Activated naive CD8-positive, alpha-beta T cell treated with anti-CD3 and anti-CD28 coated beads for 36 hours (primary cell): ENCODE measurements around the gene EZH2. TPM values are rescaled to one million over a fixed set of nuclear protein-coding genes. Genes with fewer than 3 reads are reported as not detected.
A peak's percentile ranks its signal among the peaks of the same experiment; 100 is the strongest.

Source experiments
- DNase-seq: peaks from one replicate; pipeline ENCODE4 v3.0.0; 2021
- H3K27ac Mint-ChIP-seq: one replicate; pipeline ENCODE4 v1.8.0; 2022; ENCODE audit warnings: mild to moderate bottlenecking, moderate library complexity, mixed read lengths
- H3K27me3 Mint-ChIP-seq: one replicate; pipeline ENCODE4 v1.8.0; 2022; ENCODE audit warnings: mild to moderate bottlenecking, mixed read lengths
- H3K36me3 Mint-ChIP-seq: one replicate; pipeline ENCODE4 v1.8.0; 2021; ENCODE audit warnings: mild to moderate bottlenecking, mixed read lengths
- H3K4me1 Mint-ChIP-seq: one replicate; pipeline ENCODE4 v1.8.0; 2021; ENCODE audit warnings: mixed read lengths
- H3K4me3 Mint-ChIP-seq: one replicate; pipeline ENCODE4 v1.8.0; 2022; ENCODE audit warnings: mild to moderate bottlenecking, moderate library complexity, mixed read lengths
- H3K9me3 Mint-ChIP-seq: one replicate; pipeline ENCODE4 v1.8.0; 2022; ENCODE audit warnings: mixed read lengths
- total RNA-seq, 2 experiments: library from RNA; stranded (reverse); gene quantifications; one replicate each; pipeline ENCODE4 v1.2.3, GENCODE V29; 2021

The EZH2 gene
- total RNA-seq, 2 experiments from 2014 or later = 109 to 111 TPM

- Mint-ChIP-seq H3K36me3 (peaks cover 4% of the 10 kb centered on the region), H3K27me3 (no peaks in the 10 kb centered on the region), H3K4me3 (peak overlapping the region; percentile 61), H3K9me3 (no peaks in the 10 kb centered on the region), H3K4me1 (peaks cover 68% of the 10 kb centered on the region), H3K27ac (peak overlapping the region; percentile 99)
- no peak for DNase-seq
Measured at GRCh38 chr7:148912151-148912550, 28.1 kb upstream of the EZH2 start.

- no peaks in the 10 kb centered on the region for H3K27me3 Mint-ChIP-seq
- peaks cover 65% of the 10 kb centered on the region for H3K4me1 Mint-ChIP-seq
- peak; percentile 19 for DNase-seq
- H3K36me3 Mint-ChIP-seq = peaks cover 4% of the 10 kb centered on the region
- peak overlapping the region; percentile 99 for H3K27ac Mint-ChIP-seq
- H3K9me3 Mint-ChIP-seq = no peaks in the 10 kb centered on the region
- peak overlapping the region; percentile 5 for H3K4me3 Mint-ChIP-seq
Measured at GRCh38 chr7:148911626-148912025, 27.5 kb upstream of the EZH2 start.

GRCh38 chr7:148909568-148909967 lies 25.5 kb upstream of the EZH2 start:
- Mint-ChIP-seq H3K36me3 (no peaks in the 10 kb centered on the region), H3K27ac (peak overlapping the region; percentile 12), H3K27me3 (no peaks in the 10 kb centered on the region), H3K4me1 (peaks cover 50% of the 10 kb centered on the region), H3K4me3 (no peak overlapping the region), H3K9me3 (no peaks in the 10 kb centered on the region)
- DNase-seq = no peak

- H3K4me3 Mint-ChIP-seq = no peak overlapping the region
- H3K4me1 Mint-ChIP-seq = peaks cover 38% of the 10 kb centered on the region
- H3K9me3 Mint-ChIP-seq = no peaks in the 10 kb centered on the region
- no peaks in the 10 kb centered on the region for H3K27me3 Mint-ChIP-seq
- no peak overlapping the region for H3K27ac Mint-ChIP-seq
- H3K36me3 Mint-ChIP-seq = no peaks in the 10 kb centered on the region
- no peak for DNase-seq
Measured at GRCh38 chr7:148906707-148907498, 22.8 kb upstream of the EZH2 start.

- H3K9me3 Mint-ChIP-seq = no peaks in the 10 kb centered on the region
- no peaks in the 10 kb centered on the region for H3K36me3 Mint-ChIP-seq
- no peak overlapping the region for H3K4me3 Mint-ChIP-seq
- no peak for DNase-seq
- no peak overlapping the region for H3K27ac Mint-ChIP-seq
- H3K4me1 Mint-ChIP-seq = peaks cover 27% of the 10 kb centered on the region
- H3K27me3 Mint-ChIP-seq = no peaks in the 10 kb centered on the region
Measured at GRCh38 chr7:148905093-148905666, 21.1 kb upstream of the EZH2 start.

GRCh38 chr7:148903504-148903903 lies 19.4 kb upstream of the EZH2 start:
- Mint-ChIP-seq H3K27ac (no peak overlapping the region), H3K4me1 (peaks cover 22% of the 10 kb centered on the region), H3K4me3 (no peak overlapping the region), H3K27me3 (no peaks in the 10 kb centered on the region), H3K36me3 (peaks cover 1% of the 10 kb centered on the region), H3K9me3 (no peaks in the 10 kb centered on the region)
- DNase-seq = no peak

- no peaks in the 10 kb centered on the region for H3K27me3 Mint-ChIP-seq
- H3K27ac Mint-ChIP-seq = no peak overlapping the region
- H3K36me3 Mint-ChIP-seq = peaks cover 1% of the 10 kb centered on the region
- H3K9me3 Mint-ChIP-seq = no peaks in the 10 kb centered on the region
- H3K4me1 Mint-ChIP-seq = peaks cover 22% of the 10 kb centered on the region
- no peak overlapping the region for H3K4me3 Mint-ChIP-seq
- no peak for DNase-seq
Measured at GRCh38 chr7:148901178-148901577, 17.1 kb upstream of the EZH2 start.

GRCh38 chr7:148898845-148899484 lies 14.9 kb upstream of the EZH2 start:
- peaks cover 17% of the 10 kb centered on the region for H3K4me1 Mint-ChIP-seq
- no peak for DNase-seq
- H3K27me3 Mint-ChIP-seq = no peaks in the 10 kb centered on the region
- no peaks in the 10 kb centered on the region for H3K9me3 Mint-ChIP-seq
- peaks cover 1% of the 10 kb centered on the region for H3K36me3 Mint-ChIP-seq
- H3K27ac Mint-ChIP-seq = no peak overlapping the region
- no peak overlapping the region for H3K4me3 Mint-ChIP-seq

- Mint-ChIP-seq H3K9me3 (no peaks in the 10 kb centered on the region), H3K4me1 (peaks cover 13% of the 10 kb centered on the region), H3K4me3 (no peak overlapping the region), H3K27ac (no peak overlapping the region), H3K36me3 (peaks cover 1% of the 10 kb centered on the region), H3K27me3 (no peaks in the 10 kb centered on the region)
- no peak for DNase-seq
Measured at GRCh38 chr7:148894591-148894990, 10.5 kb upstream of the EZH2 start.

GRCh38 chr7:148893071-148893470 lies 9.0 kb upstream of the EZH2 start:
- Mint-ChIP-seq H3K9me3 (no peaks in the 10 kb centered on the region), H3K4me3 (no peak overlapping the region), H3K4me1 (peaks cover 9% of the 10 kb centered on the region), H3K27me3 (no peaks in the 10 kb centered on the region), H3K36me3 (peaks cover 5% of the 10 kb centered on the region), H3K27ac (no peak overlapping the region)
- DNase-seq = no peak

- peaks cover 3% of the 10 kb centered on the region for H3K9me3 Mint-ChIP-seq
- no peak overlapping the region for H3K4me3 Mint-ChIP-seq
- H3K4me1 Mint-ChIP-seq = peaks cover 18% of the 10 kb centered on the region
- DNase-seq = no peak
- H3K27ac Mint-ChIP-seq = no peak overlapping the region
- H3K27me3 Mint-ChIP-seq = no peaks in the 10 kb centered on the region
- peaks cover 18% of the 10 kb centered on the region for H3K36me3 Mint-ChIP-seq
Measured at GRCh38 chr7:148888300-148888699, 4.2 kb upstream of the EZH2 start.

GRCh38 chr7:148886844-148887243 lies 2.8 kb upstream of the EZH2 start:
- DNase-seq = no peak
- Mint-ChIP-seq H3K4me3 (no peak overlapping the region), H3K4me1 (peaks cover 18% of the 10 kb centered on the region), H3K27me3 (no peaks in the 10 kb centered on the region), H3K36me3 (peaks cover 26% of the 10 kb centered on the region), H3K27ac (peak overlapping the region; percentile 79), H3K9me3 (peaks cover 3% of the 10 kb centered on the region)

- H3K4me1 Mint-ChIP-seq = peaks cover 31% of the 10 kb centered on the region
- peak; percentile 98 for DNase-seq
- H3K27ac Mint-ChIP-seq = peak overlapping the region; percentile 99
- H3K27me3 Mint-ChIP-seq = no peaks in the 10 kb centered on the region
- H3K4me3 Mint-ChIP-seq = peak overlapping the region; percentile 93
- peaks cover 40% of the 10 kb centered on the region for H3K36me3 Mint-ChIP-seq
- peaks cover 3% of the 10 kb centered on the region for H3K9me3 Mint-ChIP-seq
Measured at GRCh38 chr7:148884299-148885022, 370 bp upstream of the EZH2 start.

- peaks cover 35% of the 10 kb centered on the region for H3K36me3 Mint-ChIP-seq
- no peaks in the 10 kb centered on the region for H3K27me3 Mint-ChIP-seq
- peak overlapping the region; percentile 95 for H3K4me3 Mint-ChIP-seq
- H3K9me3 Mint-ChIP-seq = peaks cover 3% of the 10 kb centered on the region
- peaks cover 31% of the 10 kb centered on the region for H3K4me1 Mint-ChIP-seq
- peak overlapping the region; percentile 93 for H3K27ac Mint-ChIP-seq
- DNase-seq = peak; percentile 65
Measured at GRCh38 chr7:148883266-148884048, 634 bp downstream of the EZH2 start.
